ENCODE results near the gene C5orf63.
"Not testable (repeated sequence)": the region's sequence is repeated elsewhere in the genome, so short reads cannot be mapped to it uniquely, and the experiment has no call there.

The C5orf63 gene

DNA sequence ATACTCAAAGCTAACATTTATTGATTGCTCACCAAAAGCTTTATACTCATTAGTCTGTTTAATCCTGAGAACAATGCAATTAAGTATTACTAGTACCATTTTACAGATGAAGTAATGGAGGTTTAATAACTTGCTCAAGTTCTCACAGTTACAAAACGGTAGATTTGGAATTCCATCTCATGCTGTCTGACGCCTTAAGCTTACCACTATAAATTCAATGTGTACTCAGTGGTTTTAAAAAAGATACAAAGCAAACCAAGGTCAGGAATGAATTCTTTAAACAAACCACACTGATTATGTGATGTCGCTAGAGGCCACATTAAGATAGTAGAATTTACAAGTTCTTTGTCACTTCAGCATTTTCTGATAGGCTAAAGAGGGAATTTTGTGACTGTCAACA is 1.2 kb upstream of the C5orf63 start:
- DNase-seq = no peak

DNA sequence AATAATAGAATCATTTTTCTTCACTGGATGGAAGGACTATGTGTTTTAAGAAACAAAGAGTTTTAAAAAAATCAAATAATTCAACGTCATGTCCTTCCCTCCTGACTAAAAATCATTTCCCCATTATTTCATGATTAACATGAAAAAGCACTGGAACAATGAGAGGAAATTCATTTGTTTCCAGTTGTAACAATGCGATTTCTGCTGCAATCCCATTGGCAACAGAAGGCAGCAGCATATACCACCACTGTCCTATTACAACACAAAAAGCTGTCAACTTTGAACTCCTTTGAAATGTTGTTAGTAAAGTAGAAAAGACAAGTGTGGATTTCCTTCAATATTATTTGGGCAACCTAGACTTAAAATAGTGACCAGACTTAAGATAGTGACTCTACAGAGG is 3.1 kb downstream of the C5orf63 start:
- DNase-seq = no peak

GRCh38 chr5:127068493-127069214 is 4.6 kb downstream of the C5orf63 start:
- no peak for DNase-seq

DNA sequence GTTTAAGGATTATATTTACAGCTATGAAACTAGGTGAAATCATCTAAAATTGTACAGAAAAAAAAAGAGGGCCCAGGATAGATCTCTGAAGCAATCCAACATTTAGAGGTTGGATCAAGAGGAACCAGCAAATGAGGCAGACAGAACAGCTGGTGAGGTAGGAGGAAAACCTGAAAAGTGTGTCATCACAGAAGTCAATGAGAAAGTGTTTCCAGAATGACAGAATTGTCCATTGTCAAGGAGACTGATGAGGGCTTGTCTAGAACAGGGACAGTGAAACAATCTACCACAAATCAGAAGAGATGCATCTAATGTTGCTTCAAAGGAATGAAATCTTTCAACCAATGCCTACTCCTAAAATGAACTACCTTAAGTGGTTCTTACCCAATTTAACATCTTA is 6.6 kb downstream of the C5orf63 start:
- no peak for DNase-seq

- DNase-seq = no peak
Observed at GRCh38 chr5:127064253-127064840, 9.0 kb downstream of the C5orf63 start.

- no peak for DNase-seq
Observed at GRCh38 chr5:127063257-127063913, 9.9 kb downstream of the C5orf63 start.

- no peak for DNase-seq
Observed at GRCh38 chr5:127061956-127062355, 11.3 kb downstream of the C5orf63 start.

GRCh38 chr5:127061537-127061936 is 11.8 kb downstream of the C5orf63 start:
- no peak for DNase-seq

DNA sequence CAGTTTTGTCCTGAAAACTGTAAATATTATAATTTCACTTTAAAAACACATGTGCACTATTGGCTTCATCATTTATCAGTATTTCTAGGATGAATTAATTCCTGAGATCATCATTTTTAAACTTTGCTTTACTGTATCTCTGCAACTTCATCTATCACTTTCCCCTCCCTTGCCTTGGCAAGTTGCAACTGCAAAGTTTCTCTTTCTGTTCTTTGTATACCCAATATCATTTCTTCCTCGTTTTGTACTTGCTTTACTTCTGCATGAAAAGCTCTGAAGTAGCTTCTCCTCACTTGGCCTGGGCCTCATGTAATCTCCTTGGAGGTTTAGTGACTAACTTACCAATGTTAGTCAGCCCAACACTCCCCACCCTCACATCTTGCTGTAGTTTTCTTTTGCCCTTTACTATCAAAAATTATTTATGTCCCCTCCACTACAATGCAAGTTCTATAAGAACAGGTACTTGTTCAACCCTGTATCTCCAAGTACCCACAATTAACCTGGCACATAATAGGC is 12.8 kb downstream of the C5orf63 start:
- DNase-seq = peak in 1 of 4 experiments; percentile 7

DNA sequence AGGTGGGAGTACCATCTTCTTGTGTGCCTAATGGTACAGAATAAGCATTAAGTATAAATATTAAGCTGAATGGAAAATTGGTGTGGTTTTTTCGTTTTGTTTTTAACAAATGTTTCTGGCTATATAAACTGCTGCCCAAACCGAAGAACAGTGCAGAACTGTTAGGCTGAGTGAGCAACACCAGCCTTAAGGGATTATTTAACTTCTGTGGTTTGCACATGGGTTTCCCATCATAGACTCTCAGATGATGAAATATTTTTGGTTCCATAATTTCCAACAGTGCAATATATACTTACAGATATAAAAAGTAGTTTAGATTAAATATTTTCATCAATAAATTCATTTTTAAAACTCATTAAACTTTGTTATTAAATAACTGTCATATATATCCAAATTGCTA is 16.4 kb downstream of the C5orf63 start:
- peak in 1 of 4 experiments; percentile 19 for DNase-seq

- DNase-seq = peak in 3 of 4 experiments; percentile 17 to 33 (median 24)
Observed at GRCh38 chr5:127055880-127056653, 17.2 kb downstream of the C5orf63 start.

- not testable (repeated sequence) for DNase-seq
Observed at GRCh38 chr5:127053551-127053950, 19.8 kb downstream of the C5orf63 start.

GRCh38 chr5:127053049-127053448 is 20.3 kb downstream of the C5orf63 start:
- no peak for DNase-seq

DNA sequence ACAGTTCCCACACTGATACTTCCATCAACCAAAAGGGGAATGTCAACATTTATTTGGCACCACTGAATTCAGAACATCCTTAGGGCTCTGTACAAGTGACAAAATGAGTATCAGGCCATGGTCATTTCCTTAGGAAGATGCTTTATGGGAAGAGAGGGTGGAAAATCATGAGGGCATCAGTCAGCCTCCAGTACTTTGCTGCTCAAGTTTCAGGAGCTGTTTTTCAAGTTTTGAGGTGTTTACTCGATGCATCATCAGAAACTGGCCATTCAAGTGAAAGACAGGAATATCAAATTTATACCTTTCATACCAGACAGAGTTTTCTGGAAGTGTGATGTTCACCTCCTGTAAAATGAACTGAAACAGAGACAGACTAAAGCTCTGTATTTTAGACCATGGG is 21.7 kb downstream of the C5orf63 start:
- no peak for DNase-seq

GRCh38 chr5:127046343-127047072 is 26.8 kb downstream of the C5orf63 start:
- peak in 2 of 4 experiments; percentile 6 to 12 for DNase-seq

GRCh38 chr5:127042593-127042992 is 30.7 kb downstream of the C5orf63 start:
- peak in 1 of 4 experiments; percentile 12 for DNase-seq

GRCh38 chr5:127041571-127041970 is 31.7 kb downstream of the C5orf63 start:
- peak in 2 of 4 experiments; percentile 17 to 28 for DNase-seq

DNA sequence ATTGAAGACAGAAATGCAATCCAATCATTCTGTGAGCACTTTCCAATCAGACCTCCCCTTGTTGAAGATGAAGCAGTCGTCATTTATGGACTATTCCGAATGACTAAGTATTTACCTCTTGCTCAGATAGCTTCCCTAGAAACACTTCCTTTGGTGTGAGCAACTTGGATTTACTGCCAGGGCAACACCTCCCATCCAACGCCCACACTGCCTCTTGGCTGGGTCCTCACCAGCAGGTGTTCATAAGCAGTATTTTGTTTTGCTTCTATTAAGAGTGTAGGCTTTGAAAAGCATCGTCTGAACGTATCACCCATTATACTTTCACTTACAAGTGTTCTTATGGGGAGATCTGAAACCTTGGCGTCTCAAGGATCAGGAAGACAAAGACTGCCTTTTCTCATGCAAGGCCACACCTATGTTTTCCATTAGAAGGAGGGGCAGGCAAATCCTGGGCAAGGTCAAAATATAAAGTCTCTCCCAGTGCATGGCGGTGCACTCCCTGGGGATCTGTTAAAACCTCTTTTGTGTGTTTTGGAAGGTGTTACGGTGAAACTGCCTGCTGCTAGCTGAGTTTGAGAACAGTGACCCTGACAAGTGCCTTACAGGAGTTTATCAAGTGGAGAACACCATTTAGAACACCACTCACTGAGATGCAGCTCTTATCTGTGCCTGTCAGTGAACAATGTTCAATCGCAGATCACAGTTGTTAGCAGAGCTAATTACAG is 32.3 kb downstream of the C5orf63 start:
- DNase-seq = no peak

DNA sequence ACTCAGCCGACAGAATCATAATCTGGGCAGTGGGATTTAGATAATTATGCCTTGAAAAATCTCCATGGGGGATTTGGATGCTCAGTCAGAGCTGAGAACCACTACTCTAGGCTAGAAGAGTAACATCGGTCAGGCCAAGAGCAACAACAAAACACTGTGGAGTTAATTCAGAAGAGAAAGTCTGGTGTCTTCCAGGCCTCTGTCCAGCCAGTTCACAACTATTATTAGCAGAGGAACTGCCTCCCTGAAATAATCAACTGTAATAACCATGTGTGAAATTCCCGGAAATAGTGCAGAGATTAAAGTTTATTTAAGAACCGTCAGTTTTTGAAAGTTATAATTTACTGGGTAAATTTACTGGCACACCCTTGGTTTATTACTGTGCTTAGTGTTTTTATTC is 34.8 kb downstream of the C5orf63 start:
- no peak for DNase-seq

GRCh38 chr5:127031863-127032232 is 41.5 kb downstream of the C5orf63 start:
- DNase-seq = no peak

- DNase-seq = peak in 3 of 4 experiments; percentile 16 to 46 (median 28)
Observed at GRCh38 chr5:127031147-127031862, 42.0 kb downstream of the C5orf63 start.
